K562 (cell line): ENCODE measurements around the gene RAB5A. TPM values are rescaled to one million over a fixed set of nuclear protein-coding genes. Genes with fewer than 3 reads are reported as not detected.
A peak's percentile ranks its signal among the peaks of the same experiment; 100 is the strongest.

ENCODE experiments used
- ADNP ChIP-seq: fragments of 200-800 bp; sonication (Bioruptor generic); IDR thresholded peaks from 2 replicates; pipeline ENCODE4 v1.6.1; 2016; ENCODE audit warnings: missing genetic modification characterization, missing compliant biosample characterization
- ELK1 ChIP-seq: sonication (generic); formaldehyde crosslinking; IDR thresholded peaks from 2 replicates; pipeline ENCODE4 v1.8.1; 2022; ENCODE audit warnings: missing genetic modification reagents
- MAZ ChIP-seq, 2 experiments: fragments of 450-650 bp in 1 of 2; sonication (generic) in 1 of 2; formaldehyde crosslinking; IDR thresholded peaks in 1 of 2; conservative IDR thresholded peaks in 1 of 2; 2 replicates each; pipeline versions ENCODE4 v1.4.0 to v1.5.0; 2020; ENCODE audit warnings: mild to moderate bottlenecking in 1 of 2, missing genetic modification reagents in 1 of 2
- MGA ChIP-seq: fragments of 450-650 bp; IDR thresholded peaks from 2 replicates; pipeline ENCODE4 v1.6.1; 2016; ENCODE audit warnings: mild to moderate bottlenecking, moderate library complexity
- SLC30A9 ChIP-seq: fragments of 250-450 bp; sonication (Bioruptor Pico); IDR thresholded peaks from 2 replicates; pipeline ENCODE4 v1.8.0; 2022; ENCODE audit warnings: mild to moderate bottlenecking, moderate library complexity
- SRSF7 ChIP-seq: fragments of 200-400 bp; formaldehyde crosslinking; optimal IDR thresholded peaks from 2 replicates; pipeline ENCODE3; 2017; ENCODE audit warnings: mild to moderate bottlenecking, low read depth, low read length
- STAT5A ChIP-seq: IDR thresholded peaks from 2 replicates; pipeline ENCODE4 v1.6.1; 2012; ENCODE audit warnings: low read length, inconsistent platforms, borderline replicate concordance
- TAF9B ChIP-seq: fragments of 450-650 bp; IDR thresholded peaks from 2 replicates; pipeline ENCODE4 v1.6.1; 2018; ENCODE audit warnings: mild to moderate bottlenecking; ENCODE audit not compliant: partially characterized antibody
- TFE3 ChIP-seq: fragments of 450-650 bp; formaldehyde crosslinking; IDR thresholded peaks from 2 replicates; pipeline ENCODE4 v1.4.0; 2020; ENCODE audit warnings: mild to moderate bottlenecking, mixed read lengths
- U2AF2 ChIP-seq: fragments of 200-400 bp; formaldehyde crosslinking; optimal IDR thresholded peaks from 2 replicates; pipeline ENCODE3; 2017; ENCODE audit warnings: low read depth, mild to moderate bottlenecking, low read length
- XRCC5 ChIP-seq: fragments of 200-400 bp; formaldehyde crosslinking; IDR thresholded peaks from 2 replicates; pipeline ENCODE4 v1.6.1; 2017; ENCODE audit warnings: low read depth, mild to moderate bottlenecking, low read length
- ZC3H8 ChIP-seq: fragments of 450-650 bp; IDR thresholded peaks from 2 replicates; pipeline ENCODE4 v1.6.1; 2017
- polyA plus RNA-seq, 8 experiments: library from polyadenylated mRNA; depleted of rRNA in 4 of 8; stranded (reverse) in 5 of 8; unstranded in 3 of 8; fragments of >200 nt; fragmentation: Nextera tagmentation in 2 of 8; fragmentation: Illumina TruSeq in 1 of 8; extraction: Ambion mirVana in 2 of 8; extraction: Trizol in 1 of 8; gene quantifications; 2 replicates each; pipeline versions ENCODE4 v1.2.1 to v1.2.3, GENCODE V29; 2011 to 2014; ENCODE audit warnings: inconsistent platforms in 1 of 8, missing spikeins in 1 of 8
- total RNA-seq, 7 experiments: library from RNA; depleted of rRNA in 6 of 7; stranded (reverse); fragments of >200 nt in 6 of 7; fragmentation: Illumina TruSeq in 2 of 7; extraction: Trizol in 2 of 7; gene quantifications; 2 replicates each; pipeline versions ENCODE4 v1.2.1 to v1.2.3, GENCODE V29; 2011 to 2021; ENCODE audit warnings: low replicate concordance in 1 of 7

The RAB5A gene
- total and polyA plus RNA-seq, 9 of the 15 experiments (the other 6 are each of a cell fraction or from before 2014, with no cell fraction given): 28.3 to 64.2 (median 49.0) TPM

- TF ChIP-seq MGA (no peak), STAT5A (peak; percentile 62; the same call in 1 of the 2 replicates), TAF9B (no peak), U2AF2 (no peak), XRCC5 (0 out of 2 replicates have a peak, but pooled peaks have one; percentile 45), SRSF7 (no peak), ELK1 (CRISPR knock-in tag) (no peak), TFE3 (CRISPR knock-in tag) (no peak), MAZ (CRISPR knock-in tag; conservative IDR thresholded peaks at IDR 0.05 in 1 of 2, IDR thresholded peaks at IDR 0.05 in 1 of 2) (peak in 1 of 2 experiments; percentile 34; a peak in 1 of 4 replicates), ADNP (tag) (peak; percentile 72; the same call in 1 of the 2 replicates), SLC30A9 (no peak), ZC3H8 (no peak)
These were observed 9.2 kb upstream of the RAB5A start (continued) for GRCh38 chr3:19937459-19938294.
